ENCODE measurements around the gene KCNA3. TPM values are rescaled to one million over a fixed set of nuclear protein-coding genes. Genes with fewer than 3 reads are reported as not detected.

The KCNA3 gene
- total RNA-seq, 4 donors from 2014 or later = 2.9 to 22.4 (median 10.9) TPM

DNA sequence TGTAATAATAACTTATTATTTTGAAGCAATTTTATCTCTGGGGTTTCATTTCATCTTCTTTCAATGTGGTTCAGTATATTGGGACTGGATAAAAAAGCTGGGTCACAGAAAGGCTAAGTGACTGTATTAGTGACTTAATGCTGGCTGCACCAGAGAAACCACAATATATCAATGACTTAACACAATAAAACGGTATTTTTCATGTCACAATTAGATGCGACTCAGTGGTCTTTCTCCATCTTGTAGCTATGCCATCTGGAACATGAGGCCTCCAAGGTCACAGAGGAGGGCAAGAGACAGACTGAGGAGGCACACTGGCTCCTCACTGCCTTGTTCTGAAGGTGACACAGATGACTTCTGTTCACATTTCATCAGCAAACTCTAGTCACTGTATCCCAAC is 26.0 kb upstream of the KCNA3 start:
- 75 to 86% methylated on average over 2 of the region's 2 CpGs for WGBS, 2 donors (ENCODE audit: low coverage in 1 of 2)
- no peaks in the 10 kb centered on the region for H3K4me1 ChIP-seq
- no peaks in the 10 kb centered on the region for H3K36me3 ChIP-seq
- H3K9me3 ChIP-seq = no peaks in the 10 kb centered on the region
- TF ChIP-seq EP300 (IDR thresholded peaks at IDR 0.05; ENCODE audit: low read depth) (no peak), POLR2AphosphoS5 (IDR thresholded peaks at IDR 0.05) (no peak), POLR2A (IDR thresholded peaks at IDR 0.05) (no peak)
- TF ChIP-seq, protein P1, sequence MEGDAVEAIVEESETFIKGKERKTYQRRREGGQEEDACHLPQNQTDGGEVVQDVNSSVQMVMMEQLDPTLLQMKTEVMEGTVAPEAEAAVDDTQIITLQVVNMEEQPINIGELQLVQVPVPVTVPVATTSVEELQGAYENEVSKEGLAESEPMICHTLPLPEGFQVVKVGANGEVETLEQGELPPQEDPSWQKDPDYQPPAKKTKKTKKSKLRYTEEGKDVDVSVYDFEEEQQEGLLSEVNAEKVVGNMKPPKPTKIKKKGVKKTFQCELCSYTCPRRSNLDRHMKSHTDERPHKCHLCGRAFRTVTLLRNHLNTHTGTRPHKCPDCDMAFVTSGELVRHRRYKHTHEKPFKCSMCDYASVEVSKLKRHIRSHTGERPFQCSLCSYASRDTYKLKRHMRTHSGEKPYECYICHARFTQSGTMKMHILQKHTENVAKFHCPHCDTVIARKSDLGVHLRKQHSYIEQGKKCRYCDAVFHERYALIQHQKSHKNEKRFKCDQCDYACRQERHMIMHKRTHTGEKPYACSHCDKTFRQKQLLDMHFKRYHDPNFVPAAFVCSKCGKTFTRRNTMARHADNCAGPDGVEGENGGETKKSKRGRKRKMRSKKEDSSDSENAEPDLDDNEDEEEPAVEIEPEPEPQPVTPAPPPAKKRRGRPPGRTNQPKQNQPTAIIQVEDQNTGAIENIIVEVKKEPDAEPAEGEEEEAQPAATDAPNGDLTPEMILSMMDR (IDR thresholded peaks at IDR 0.05) = no peak
- H3K4me3 ChIP-seq = no peak overlapping the region
- H3K27ac ChIP-seq = no peak overlapping the region
- no peak for DNase-seq
- H3K27me3 ChIP-seq = no peaks in the 10 kb centered on the region
- intact Hi-C loops (cut with DNase I; ENCODE audit: low total_unique reads) = no loop called here
- in situ Hi-C loops (cut with MboI; ENCODE audit: low pct_ligation_motif_present in 1 of 4, low pct_unique_long_range_greater_than_20kb in 1 of 4, low sequenced_read_pairs in 3 of 4) = no loop called here

DNA sequence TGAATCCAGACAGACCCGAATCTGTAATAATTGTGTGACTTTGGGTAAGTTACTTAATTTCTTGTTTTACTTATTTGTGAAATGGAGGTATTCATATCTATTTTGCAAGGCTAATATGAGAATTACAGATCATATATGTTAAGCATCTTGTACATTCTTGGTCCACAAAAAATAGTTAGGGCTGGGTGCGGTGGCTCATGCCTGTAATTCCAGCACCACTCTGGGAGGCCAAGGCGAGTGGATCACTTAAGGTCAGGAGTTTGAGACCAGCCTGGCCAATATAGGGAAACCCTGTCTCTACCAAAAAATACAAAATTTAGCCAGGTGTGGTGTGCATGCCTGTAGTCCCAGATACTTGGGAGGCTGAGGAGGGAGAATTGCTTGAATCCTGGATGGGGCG is 22.9 kb upstream of the KCNA3 start:
- no peaks in the 10 kb centered on the region for H3K36me3 ChIP-seq
- no peaks in the 10 kb centered on the region for H3K4me1 ChIP-seq
- intact Hi-C loops (cut with DNase I; ENCODE audit: low total_unique reads) (no loop called here), in situ Hi-C loops (cut with MboI; ENCODE audit: low pct_ligation_motif_present in 1 of 4, low pct_unique_long_range_greater_than_20kb in 1 of 4, low sequenced_read_pairs in 3 of 4) (no loop called here)
- WGBS, 2 donors (ENCODE audit: low coverage in 1 of 2) = 92 to 96% methylated on average over 3 to 4 of the region's 4 CpGs
- no peak overlapping the region for H3K4me3 ChIP-seq
- DNase-seq = no peak
- TF ChIP-seq EP300 (IDR thresholded peaks at IDR 0.05; ENCODE audit: low read depth) (no peak), POLR2A (IDR thresholded peaks at IDR 0.05) (no peak), POLR2AphosphoS5 (IDR thresholded peaks at IDR 0.05) (no peak)
- TF ChIP-seq, protein P1 (IDR thresholded peaks at IDR 0.05) = no peak
- no peak overlapping the region for H3K27ac ChIP-seq
- H3K27me3 ChIP-seq = no peaks in the 10 kb centered on the region
- no peaks in the 10 kb centered on the region for H3K9me3 ChIP-seq

DNA sequence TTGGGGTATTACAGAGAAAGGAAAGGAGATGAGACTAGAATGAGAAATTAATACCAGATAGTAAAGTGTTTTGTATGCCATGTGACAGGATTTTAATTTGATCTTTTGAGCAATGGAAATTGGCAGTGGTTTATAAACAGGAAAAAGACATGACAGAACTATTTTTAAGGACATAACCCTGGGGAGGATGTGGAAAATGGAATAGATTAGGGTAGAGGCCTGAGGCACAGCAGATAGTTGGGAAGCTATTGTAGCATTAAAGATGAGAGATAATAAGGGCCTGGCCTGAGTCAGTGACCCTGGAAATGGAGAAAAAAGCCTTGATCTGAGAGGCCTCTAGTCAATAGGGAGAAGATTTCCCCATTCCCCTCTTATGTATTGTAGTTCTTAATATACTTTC is 22.1 kb upstream of the KCNA3 start:
- no peaks in the 10 kb centered on the region for H3K27me3 ChIP-seq
- H3K27ac ChIP-seq = no peak overlapping the region
- H3K9me3 ChIP-seq = no peaks in the 10 kb centered on the region
- no peak overlapping the region for H3K4me3 ChIP-seq
- TF ChIP-seq, protein P1 (IDR thresholded peaks at IDR 0.05) = no peak
- no peak for TF ChIP-seq POLR2AphosphoS5 (IDR thresholded peaks at IDR 0.05)
- TF ChIP-seq POLR2A (IDR thresholded peaks at IDR 0.05) = no peak
- no peak for TF ChIP-seq EP300 (IDR thresholded peaks at IDR 0.05; ENCODE audit: low read depth)
- in situ Hi-C loops (cut with MboI; ENCODE audit: low pct_ligation_motif_present in 1 of 4, low pct_unique_long_range_greater_than_20kb in 1 of 4, low sequenced_read_pairs in 3 of 4) = no loop called here
- H3K4me1 ChIP-seq = no peaks in the 10 kb centered on the region
- intact Hi-C loops (cut with DNase I; ENCODE audit: low total_unique reads) = no loop called here
- no peaks in the 10 kb centered on the region for H3K36me3 ChIP-seq
- no peak for DNase-seq

DNA sequence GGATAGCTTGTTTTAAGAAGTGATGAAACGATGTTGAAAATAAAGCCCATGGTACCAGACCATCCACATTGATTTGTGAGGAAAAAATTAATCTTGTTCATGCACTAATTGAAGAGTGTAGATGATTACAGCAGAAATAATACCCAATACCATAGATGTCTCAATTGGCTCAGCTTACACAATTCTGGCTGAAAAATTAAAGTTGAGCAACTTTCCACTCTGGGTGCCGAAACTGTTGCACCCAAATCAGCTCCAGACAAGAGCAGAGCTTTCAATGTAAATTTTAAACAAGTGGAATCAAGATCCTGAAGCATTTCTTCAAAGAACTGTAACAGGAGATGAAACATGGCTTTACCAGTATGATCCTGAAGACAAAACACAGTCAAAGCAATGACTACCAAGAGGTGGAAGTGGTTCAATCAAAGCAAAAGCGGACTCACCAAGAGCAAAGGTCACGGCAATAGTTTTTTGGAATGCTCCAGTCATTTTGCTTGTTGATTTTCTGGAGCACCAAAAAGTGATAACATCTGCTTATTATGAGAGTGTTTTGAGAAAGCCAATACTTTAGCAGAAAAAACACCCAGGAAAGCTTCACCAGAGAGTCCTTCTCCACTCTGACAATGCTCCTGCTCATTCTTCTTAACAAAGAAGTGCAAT is 16.1 kb upstream of the KCNA3 start:
- intact Hi-C loops (cut with DNase I; ENCODE audit: low total_unique reads) = no loop called here

More for the DNA sequence above, 16.1 kb upstream of the KCNA3 start:
- no peak for TF ChIP-seq EP300 (IDR thresholded peaks at IDR 0.05; ENCODE audit: low read depth)
- TF ChIP-seq POLR2AphosphoS5 (IDR thresholded peaks at IDR 0.05) = no peak
- TF ChIP-seq POLR2A (IDR thresholded peaks at IDR 0.05) = no peak
- TF ChIP-seq, protein P1 (IDR thresholded peaks at IDR 0.05) = no peak
- Histone ChIP-seq H3K9me3 (no peaks in the 10 kb centered on the region), H3K4me1 (no peaks in the 10 kb centered on the region), H3K36me3 (no peaks in the 10 kb centered on the region), H3K27ac (no peak overlapping the region), H3K4me3 (no peak overlapping the region), H3K27me3 (no peaks in the 10 kb centered on the region)
- WGBS, 2 donors (ENCODE audit: low coverage in 1 of 2) = 78 to 85% methylated on average over 4 of the region's 4 CpGs
- in situ Hi-C loops (cut with MboI; ENCODE audit: low pct_ligation_motif_present in 1 of 4, low pct_unique_long_range_greater_than_20kb in 1 of 4, low sequenced_read_pairs in 3 of 4) = no loop called here
- no peak for DNase-seq

Measured in transverse colon (tissue), 4 donors.